Colonic mucosa (tissue), 4 donors: Measurements from ENCODE around the gene ACKR2. TPM values are rescaled to one million over a fixed set of nuclear protein-coding genes. Genes with fewer than 3 reads are reported as not detected.

Experiments
- DNase-seq: peaks from one replicate; pipeline ENCODE4 v3.0.0-alpha.2; 2020
- H3K27ac ChIP-seq: fragments of 200-600 bp; one replicate; pipeline ENCODE4 v1.8.0; 2021
- H3K27me3 ChIP-seq: fragments of 200-600 bp; one replicate; pipeline ENCODE4 v1.8.0; 2021
- H3K36me3 ChIP-seq: fragments of 200-600 bp; one replicate; pipeline ENCODE4 v1.8.0; 2021
- H3K4me1 ChIP-seq: fragments of 200-600 bp; one replicate; pipeline ENCODE4 v1.8.0; 2021; ENCODE audit warnings: mild to moderate bottlenecking
- H3K4me3 ChIP-seq: fragments of 200-600 bp; one replicate; pipeline ENCODE4 v1.8.0; 2021
- H3K9ac ChIP-seq, 2 donors: one replicate each; pipeline ENCODE4 v1.7.0; 2013; ENCODE audit warnings: control low read depth in 2 of 2, low read depth in 2 of 2, low read length in 2 of 2
- H3K9me3 ChIP-seq: fragments of 200-600 bp; one replicate; pipeline ENCODE4 v1.8.0; 2021
- CTCF ChIP-seq: fragments of 200-600 bp; IDR thresholded peaks from one replicate; pipeline ENCODE4 v1.8.0; 2022; ENCODE audit warnings: antibody characterized with exemption, mild to moderate bottlenecking
- intact Hi-C: fragments of 100-400 bp; cut with DNase I; formaldehyde crosslinking; loops from one replicate; pipeline ENCODE4 v1.14.1; 2022
- total RNA-seq, 2 donors: library from RNA; stranded (reverse); fragmentation: NEBNext Ultra II Directional in 1 of 2; extraction: Animal tissue kit (Norgen Biotek cat#: 25700) in 1 of 2; gene quantifications; one replicate each; pipeline ENCODE4 v1.2.1, GENCODE V29; 2021
- donor health status: healthy.
- donor health status: DM: no; HTN: no; CAD: no.
- donor health status: DM: no; HTN: no; CAD: no.

The ACKR2 gene
- total RNA-seq, 2 donors from 2014 or later: 3.2 to 6.5 TPM

GRCh38 chr3:42841332-42841731 is 32.1 kb downstream of the ACKR2 start:
- H3K27ac ChIP-seq: no peak overlapping the region
- TF ChIP-seq CTCF: no peak
- H3K27me3 ChIP-seq: no peaks in the 10 kb centered on the region
- no peak overlapping the region for H3K9ac ChIP-seq
- no peak for DNase-seq
- no peak overlapping the region for H3K4me3 ChIP-seq
- H3K4me1 ChIP-seq: no peaks in the 10 kb centered on the region
- intact Hi-C loops: no loop called here
- H3K36me3 ChIP-seq: no peaks in the 10 kb centered on the region
- no peaks in the 10 kb centered on the region for H3K9me3 ChIP-seq

GRCh38 chr3:42843713-42844411 is 34.6 kb downstream of the ACKR2 start:
- no peak for TF ChIP-seq CTCF
- H3K9ac ChIP-seq: no peak overlapping the region
- no peak overlapping the region for H3K27ac ChIP-seq
- intact Hi-C loops: no loop called here
- H3K4me1 ChIP-seq: no peaks in the 10 kb centered on the region
- H3K27me3 ChIP-seq: no peaks in the 10 kb centered on the region
- no peak overlapping the region for H3K4me3 ChIP-seq
- no peaks in the 10 kb centered on the region for H3K36me3 ChIP-seq
- no peak for DNase-seq
- H3K9me3 ChIP-seq: no peaks in the 10 kb centered on the region

- DNase-seq: no peak
- Histone ChIP-seq H3K27me3 (no peaks in the 10 kb centered on the region), H3K4me3 (no peak overlapping the region), H3K9ac (no peak overlapping the region), H3K36me3 (no peaks in the 10 kb centered on the region), H3K27ac (no peak overlapping the region), H3K9me3 (no peaks in the 10 kb centered on the region), H3K4me1 (no peaks in the 10 kb centered on the region)
- TF ChIP-seq CTCF: no peak
- intact Hi-C loops: no loop called here
Measured at GRCh38 chr3:42844412-42844713, 35.1 kb downstream of the ACKR2 start.

- Histone ChIP-seq H3K27ac (no peak overlapping the region), H3K36me3 (no peaks in the 10 kb centered on the region), H3K9ac (no peak overlapping the region), H3K4me1 (no peaks in the 10 kb centered on the region), H3K9me3 (no peaks in the 10 kb centered on the region), H3K4me3 (no peak overlapping the region), H3K27me3 (no peaks in the 10 kb centered on the region)
- no peak for DNase-seq
- no peak for TF ChIP-seq CTCF
- intact Hi-C loops: no loop called here
Measured at GRCh38 chr3:42844815-42845214, 35.6 kb downstream of the ACKR2 start.

- H3K27ac ChIP-seq: no peak overlapping the region
- no peaks in the 10 kb centered on the region for H3K27me3 ChIP-seq
- no peak for TF ChIP-seq CTCF
- no peaks in the 10 kb centered on the region for H3K36me3 ChIP-seq
- no peak overlapping the region for H3K4me3 ChIP-seq
- no peaks in the 10 kb centered on the region for H3K9me3 ChIP-seq
- no peak for DNase-seq
- H3K9ac ChIP-seq: no peak overlapping the region
- no peaks in the 10 kb centered on the region for H3K4me1 ChIP-seq
- intact Hi-C loops: no loop called here
Measured at GRCh38 chr3:42846685-42847522, 37.7 kb downstream of the ACKR2 start.
